ENCODE measurements around the gene ZFP92.

DNA sequence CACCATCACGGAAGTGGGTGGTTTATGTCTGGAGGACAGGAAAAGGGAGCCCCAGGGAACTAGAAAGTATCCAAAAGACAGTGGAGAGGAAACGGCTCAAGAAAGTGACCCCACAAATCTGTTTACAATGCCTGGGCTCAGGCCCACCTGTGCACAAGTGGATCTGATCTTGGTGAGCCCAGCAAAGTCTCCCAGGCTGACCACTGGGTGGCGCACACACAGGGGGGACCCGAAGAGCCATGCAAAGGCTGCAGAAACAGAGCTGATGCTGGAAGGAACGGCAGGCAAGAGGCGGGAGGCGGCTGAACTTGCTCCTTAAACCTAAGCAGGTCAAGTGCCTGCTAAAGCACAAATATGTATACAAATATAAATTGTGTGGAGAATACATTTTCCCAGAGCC lies 49.6 kb downstream of the ZFP92 start:
- TF ChIP-seq POLR2A (IDR thresholded peaks at IDR 0.05; ENCODE audit: low read depth, low read length) (no peak), SPI1 (IDR thresholded peaks at IDR 0.05; ENCODE audit: low read depth, low read length) (no peak), TAF1 (IDR thresholded peaks at IDR 0.05; ENCODE audit: low read depth, low read length) (no peak)
